Uterus (tissue), 4 donors: ENCODE measurements around the gene ALG14. TPM values are rescaled to one million over a fixed set of nuclear protein-coding genes. Genes with fewer than 3 reads are reported as not detected.

Experiments used
- DNase-seq, 2 donors: peaks; one replicate each; pipeline ENCODE4 v3.0.0-alpha.2; 2019 to 2020
- H3K27ac ChIP-seq, 2 donors: fragments of 200-600 bp; sonication (generic); 1 replicate in 1 of 2; 2 replicates in 1 of 2; pipeline ENCODE4 v1.5.1; 2016 to 2018
- H3K27me3 ChIP-seq, 2 donors: fragments of 200-600 bp; sonication (generic); one replicate each; pipeline ENCODE4 v1.5.1; 2018 to 2019; ENCODE audit warnings: control low read depth in 1 of 2
- H3K36me3 ChIP-seq, 2 donors: fragments of 200-600 bp; sonication (generic); one replicate each; pipeline ENCODE4 v1.5.1; 2019; ENCODE audit warnings: control low read depth in 1 of 2
- H3K4me1 ChIP-seq, 2 donors: fragments of 200-600 bp; sonication (generic); one replicate each; pipeline ENCODE4 v1.5.1; 2018 to 2019; ENCODE audit warnings: control low read depth in 1 of 2
- H3K4me3 ChIP-seq, 2 donors: fragments of 200-600 bp; sonication (generic); 1 replicate in 1 of 2; 2 replicates in 1 of 2; pipeline ENCODE4 v1.5.1; 2018 to 2019; ENCODE audit warnings: mild to moderate bottlenecking in 1 of 2
- H3K9me3 ChIP-seq, 2 donors: fragments of 200-600 bp; sonication (generic); one replicate each; pipeline ENCODE4 v1.5.1; 2019; ENCODE audit warnings: control low read depth in 1 of 2
- CTCF ChIP-seq, 4 experiments: fragments of 200-600 bp in 2 of 4; fragments of 450-650 bp in 2 of 4; sonication (generic) in 2 of 4; IDR thresholded peaks; one replicate each; pipeline ENCODE4 v1.5.1; 2016 to 2019; ENCODE audit warnings: antibody characterized with exemption in 4 of 4, mild to moderate bottlenecking in 2 of 4, moderate library complexity in 1 of 4
- POLR2A ChIP-seq, 2 donors: fragments of 450-650 bp; IDR thresholded peaks; one replicate each; pipeline ENCODE4 v1.6.1; 2016; ENCODE audit warnings: antibody characterized with exemption in 2 of 2, mild to moderate bottlenecking in 1 of 2, moderate library complexity in 1 of 2
- intact Hi-C: fragments of 100-400 bp; cut with DNase I; formaldehyde crosslinking; loops from one replicate; pipeline ENCODE4 v1.15.1; 2023; ENCODE audit warnings: low total_unique reads
- total RNA-seq, 4 donors: library from RNA; depleted of rRNA in 3 of 4; stranded (reverse); fragments of >200 nt in 3 of 4; gene quantifications; one replicate each; pipeline versions ENCODE4 v1.1.0 to v1.2.4, GENCODE V29; 2014 to 2023
- donor health status: DM: yes; HTN: yes; CAD: no.

Gene ALG14
- total RNA-seq, 4 donors from 2014 or later, result 0.51 to 6.7 (median 1.6) TPM

DNA sequence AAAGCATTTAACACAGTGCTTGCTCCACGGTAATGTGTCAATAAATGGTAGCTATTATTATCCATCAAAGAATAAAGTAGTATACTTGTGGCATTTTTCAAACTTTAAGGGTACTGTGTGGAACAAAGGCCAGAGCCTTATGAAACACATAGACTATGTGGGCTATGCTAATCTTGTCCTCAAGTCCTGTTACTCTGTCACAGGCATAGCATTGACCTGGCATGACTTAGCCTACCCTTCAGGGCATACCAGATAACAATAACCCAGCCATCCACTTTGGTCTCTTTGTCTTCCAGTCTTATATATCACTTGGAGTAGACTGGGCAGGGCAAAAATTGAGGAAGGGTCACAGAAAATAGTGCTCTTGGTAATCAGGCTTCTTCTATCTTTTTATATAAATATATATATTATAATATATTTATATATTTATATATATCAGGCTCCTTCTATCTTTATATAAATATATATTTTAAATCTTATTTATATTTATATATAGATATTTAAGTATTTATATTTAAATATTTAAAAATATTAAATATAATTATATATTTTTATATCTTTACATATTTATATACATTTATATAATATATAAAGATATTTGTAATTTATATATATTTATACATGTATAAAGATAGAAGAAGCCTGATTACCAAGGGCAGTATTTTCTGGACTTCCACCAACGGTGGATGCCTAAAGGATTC lies 79.7 kb downstream of the ALG14 start:
- TF ChIP-seq POLR2A (IDR thresholded peaks at IDR 0.05) (no peak), CTCF (IDR thresholded peaks at IDR 0.05) (no peak)
- intact Hi-C loops, result no loop called here
- no peak overlapping the region for H3K4me3 ChIP-seq
- no peaks in the 10 kb centered on the region for H3K27me3 ChIP-seq
- H3K36me3 ChIP-seq, result no peaks in the 10 kb centered on the region
- H3K9me3 ChIP-seq, result no peaks in the 10 kb centered on the region
- no peaks in the 10 kb centered on the region for H3K4me1 ChIP-seq
- DNase-seq, result no peak
- H3K27ac ChIP-seq, result peak overlapping the region in 1 of 2 donors; percentile 58

GRCh38 chr1:94992161-94992560 lies 80.6 kb downstream of the ALG14 start:
- intact Hi-C loops, result no loop called here
- TF ChIP-seq CTCF (IDR thresholded peaks at IDR 0.05) (no peak), POLR2A (IDR thresholded peaks at IDR 0.05) (no peak)
- no peak for DNase-seq
- no peaks in the 10 kb centered on the region for H3K4me1 ChIP-seq
- no peak overlapping the region for H3K4me3 ChIP-seq
- H3K36me3 ChIP-seq, result no peaks in the 10 kb centered on the region
- no peak overlapping the region for H3K27ac ChIP-seq
- H3K27me3 ChIP-seq, result no peaks in the 10 kb centered on the region
- no peaks in the 10 kb centered on the region for H3K9me3 ChIP-seq

GRCh38 chr1:94989911-94990473 lies 82.8 kb downstream of the ALG14 start:
- H3K4me1 ChIP-seq, result no peaks in the 10 kb centered on the region
- peak overlapping the region; percentile 78 to 87 for H3K27ac ChIP-seq

GRCh38 chr1:94989398-94989797 lies 83.4 kb downstream of the ALG14 start:
- no peaks in the 10 kb centered on the region for H3K27me3 ChIP-seq
- TF ChIP-seq CTCF (IDR thresholded peaks at IDR 0.05) (no peak), POLR2A (IDR thresholded peaks at IDR 0.05) (no peak)
- no peak overlapping the region for H3K4me3 ChIP-seq
- no peaks in the 10 kb centered on the region for H3K36me3 ChIP-seq
- no peaks in the 10 kb centered on the region for H3K4me1 ChIP-seq
- H3K27ac ChIP-seq, result peak overlapping the region; percentile 78 to 87
- intact Hi-C loops, result no loop called here
- peak in 1 of 2 donors; percentile 46 for DNase-seq
- no peaks in the 10 kb centered on the region for H3K9me3 ChIP-seq

More at GRCh38 chr1:94989911-94990473, 82.8 kb downstream of the ALG14 start:
- no peaks in the 10 kb centered on the region for H3K36me3 ChIP-seq
- H3K27me3 ChIP-seq, result no peaks in the 10 kb centered on the region
- H3K9me3 ChIP-seq, result no peaks in the 10 kb centered on the region
- peak; percentile 58 to 79 for DNase-seq
- no peak overlapping the region for H3K4me3 ChIP-seq
- TF ChIP-seq POLR2A (IDR thresholded peaks at IDR 0.05) (no peak), CTCF (IDR thresholded peaks at IDR 0.05) (no peak)
- intact Hi-C loops, result no loop called here

DNA sequence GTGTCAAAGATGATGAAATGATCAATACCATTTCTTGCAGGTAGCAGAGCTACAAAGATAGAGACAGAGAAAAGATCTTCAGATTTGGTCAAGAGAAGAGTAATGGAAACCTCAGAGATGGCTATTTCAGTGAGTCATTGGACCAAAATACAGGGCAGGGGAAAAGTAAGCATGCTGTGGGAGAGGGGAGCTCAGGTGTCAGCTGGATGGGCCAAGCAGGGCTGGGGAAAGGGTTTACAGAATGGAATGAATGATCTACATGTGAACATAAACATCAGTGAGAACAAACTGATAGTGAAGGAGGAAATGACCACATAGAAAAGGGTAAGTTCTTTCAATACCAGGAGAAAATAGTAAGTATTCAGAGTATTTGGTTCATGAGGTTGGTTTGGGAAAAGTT lies 84.4 kb downstream of the ALG14 start:
- Histone ChIP-seq H3K36me3 (no peaks in the 10 kb centered on the region), H3K4me3 (no peak overlapping the region), H3K9me3 (no peaks in the 10 kb centered on the region), H3K27ac (no peak overlapping the region), H3K4me1 (no peaks in the 10 kb centered on the region), H3K27me3 (no peaks in the 10 kb centered on the region)
- DNase-seq, result no peak
- intact Hi-C loops, result no loop called here
- no peak for TF ChIP-seq CTCF (IDR thresholded peaks at IDR 0.05)
- no peak for TF ChIP-seq POLR2A (IDR thresholded peaks at IDR 0.05)
